Measurements from ENCODE around the gene SARDH.
A peak's percentile ranks its signal among the peaks of the same experiment; 100 is the strongest.

SARDH gene

DNA sequence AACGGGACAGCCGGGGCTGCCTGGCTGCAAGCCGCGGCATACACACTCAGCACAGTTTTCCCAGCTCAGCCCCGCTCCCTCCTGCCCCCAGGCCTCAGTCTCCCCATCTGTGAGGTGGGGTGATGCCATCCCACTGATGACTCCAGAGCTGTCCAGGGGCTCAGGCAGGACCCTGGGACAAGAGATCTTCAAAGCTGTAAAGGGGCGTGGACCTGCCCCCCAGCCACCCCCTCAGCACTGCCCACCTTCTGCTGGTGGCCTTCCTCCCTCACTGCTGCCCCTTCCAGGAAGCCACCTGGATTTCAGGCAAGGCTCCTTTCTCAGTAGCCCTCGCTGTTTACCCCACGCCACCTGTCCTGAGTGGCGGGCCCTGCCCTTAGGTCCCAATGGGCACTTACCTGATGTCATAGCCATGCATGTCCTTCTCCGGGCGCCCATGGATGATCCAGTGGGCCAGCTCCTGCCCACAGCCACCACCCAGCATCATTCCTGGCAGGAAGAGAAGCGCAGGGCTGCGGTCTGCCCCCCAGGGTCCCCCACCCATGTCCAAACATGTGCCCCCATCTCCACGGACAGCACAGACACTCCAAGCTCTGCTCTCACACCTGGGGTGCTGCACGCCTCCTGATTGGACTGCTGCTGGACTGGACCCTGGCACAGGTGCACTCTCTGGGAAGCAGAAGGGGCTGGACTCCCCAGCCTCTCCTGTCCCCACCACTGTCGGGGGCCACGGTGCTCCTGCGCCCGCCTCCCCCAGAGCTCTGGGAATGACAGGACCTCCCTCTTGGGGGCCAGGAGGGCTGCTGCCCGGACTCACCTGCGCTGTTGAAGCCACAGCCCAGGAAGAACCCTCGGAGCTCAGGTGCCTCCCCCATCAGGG, 25.7 kb downstream of the SARDH start:
- DNase-seq: no peak

DNA sequence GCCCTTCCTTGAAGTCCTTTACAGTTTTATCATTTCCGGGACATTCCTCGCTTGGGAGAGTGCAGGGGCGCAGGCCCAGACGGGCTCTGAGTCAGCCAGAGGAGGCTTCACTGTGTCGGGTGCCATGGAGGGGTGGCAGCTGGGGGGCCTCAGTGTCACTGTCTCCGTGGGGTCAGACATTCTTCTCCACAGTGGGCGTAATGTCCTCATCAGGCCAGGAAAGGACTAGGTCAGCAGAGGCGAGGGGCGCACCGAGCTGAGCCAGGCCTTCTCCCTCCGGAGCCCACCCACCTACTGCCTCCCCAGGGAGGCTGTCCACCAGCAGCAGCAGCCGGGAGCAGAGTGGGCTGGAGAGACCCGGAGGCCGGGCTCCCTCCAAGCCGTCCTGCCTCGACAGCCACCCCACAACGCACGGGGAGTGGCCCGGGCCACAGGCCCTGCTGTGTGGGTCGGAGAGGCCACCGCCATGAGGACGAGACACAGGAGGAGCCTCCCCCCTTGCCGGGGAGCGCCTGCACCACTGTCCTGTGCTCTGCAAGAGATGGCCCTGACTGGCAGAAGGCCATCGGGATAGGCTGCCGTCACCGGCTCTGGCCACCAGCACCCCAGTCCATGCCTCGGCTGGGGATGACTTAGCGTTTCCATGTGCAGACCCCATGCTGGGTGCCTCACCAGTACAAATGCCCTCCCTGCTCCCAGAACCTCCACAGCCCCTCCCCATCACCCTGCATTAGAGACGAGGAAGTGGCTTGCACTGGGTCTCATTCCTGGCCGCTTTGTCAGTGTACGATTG, 26.5 kb downstream of the SARDH start:
- DNase-seq: no peak

DNA sequence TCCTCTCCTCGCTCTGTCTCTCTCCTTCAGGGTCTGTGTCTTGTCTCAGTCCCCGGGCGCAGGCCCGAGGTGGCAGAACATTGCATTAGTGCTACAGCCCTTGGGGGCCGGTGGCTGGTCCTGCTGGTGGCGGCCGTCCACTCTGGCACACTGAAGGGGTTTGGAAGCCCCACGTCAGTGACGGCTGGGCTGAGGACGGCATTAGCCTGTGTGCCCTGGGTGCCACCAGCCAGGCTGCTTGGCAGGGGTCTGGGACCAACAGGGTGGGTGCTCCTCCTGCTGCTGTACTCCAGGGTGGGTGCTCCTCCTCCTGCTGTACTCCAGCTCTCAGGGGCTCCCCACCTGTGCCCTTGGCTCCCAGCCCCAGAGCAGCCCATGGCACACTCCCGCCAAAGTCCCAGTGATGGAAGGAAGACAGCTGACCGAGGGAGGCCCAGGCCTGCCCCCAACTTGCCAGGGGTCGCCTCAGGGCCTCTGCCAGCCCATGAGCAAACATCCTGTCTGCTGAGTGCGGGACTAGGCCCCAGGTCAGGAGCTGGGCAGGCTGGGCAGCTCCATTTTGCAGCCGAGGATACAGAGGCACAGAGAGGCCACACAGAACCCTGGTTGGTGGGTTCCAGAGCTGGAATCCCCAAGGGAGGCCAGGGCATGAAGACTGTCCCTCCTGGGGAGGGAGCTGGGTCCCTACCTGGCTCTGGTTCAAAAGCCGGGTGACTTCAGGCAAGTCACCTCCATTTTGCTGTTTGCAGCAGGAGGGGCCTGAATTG, 27.3 kb downstream of the SARDH start:
- no peak for DNase-seq

DNA sequence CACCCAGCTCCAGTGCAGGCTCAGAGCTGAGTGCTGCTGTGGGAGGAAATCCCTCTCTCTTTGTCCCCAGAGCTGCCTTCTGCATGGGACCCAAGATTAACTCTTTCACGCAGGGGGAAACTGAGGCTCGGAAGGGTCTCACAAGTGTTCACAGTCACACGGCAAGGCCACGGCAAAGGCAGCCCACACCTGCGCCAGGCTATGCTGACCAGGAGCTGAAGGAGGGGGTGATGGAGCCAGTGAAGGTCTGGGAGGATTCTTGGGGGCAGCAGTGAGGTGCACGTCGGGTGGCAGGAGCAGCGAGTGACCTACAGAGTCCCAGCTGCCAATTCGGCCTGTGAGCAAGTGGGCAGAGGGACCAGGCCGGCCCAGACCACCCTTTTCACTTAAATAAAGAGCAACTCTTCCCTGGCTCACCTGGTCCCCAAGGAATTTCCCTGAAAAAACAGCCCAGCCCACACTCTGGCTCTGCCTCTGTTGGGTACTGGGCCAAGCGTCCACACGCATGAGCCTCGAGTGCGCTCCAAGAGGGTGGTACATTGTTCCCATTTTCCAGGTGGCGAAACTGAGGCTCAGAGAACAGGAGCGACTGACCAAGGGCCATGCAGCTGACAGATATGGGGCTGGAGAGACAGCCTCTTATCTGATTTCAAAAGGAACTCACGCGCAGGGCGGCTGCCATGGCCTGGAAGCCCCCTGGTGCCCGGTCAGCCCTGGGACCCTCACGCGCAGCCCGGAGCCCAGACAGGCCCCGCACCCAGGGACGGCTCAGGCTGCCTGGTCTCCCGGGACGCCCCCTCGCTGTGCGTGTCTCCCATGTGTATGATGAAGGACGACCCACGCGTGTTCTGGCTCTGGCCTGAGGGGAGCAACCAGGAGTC, 28.2 kb downstream of the SARDH start:
- no peak for DNase-seq

DNA sequence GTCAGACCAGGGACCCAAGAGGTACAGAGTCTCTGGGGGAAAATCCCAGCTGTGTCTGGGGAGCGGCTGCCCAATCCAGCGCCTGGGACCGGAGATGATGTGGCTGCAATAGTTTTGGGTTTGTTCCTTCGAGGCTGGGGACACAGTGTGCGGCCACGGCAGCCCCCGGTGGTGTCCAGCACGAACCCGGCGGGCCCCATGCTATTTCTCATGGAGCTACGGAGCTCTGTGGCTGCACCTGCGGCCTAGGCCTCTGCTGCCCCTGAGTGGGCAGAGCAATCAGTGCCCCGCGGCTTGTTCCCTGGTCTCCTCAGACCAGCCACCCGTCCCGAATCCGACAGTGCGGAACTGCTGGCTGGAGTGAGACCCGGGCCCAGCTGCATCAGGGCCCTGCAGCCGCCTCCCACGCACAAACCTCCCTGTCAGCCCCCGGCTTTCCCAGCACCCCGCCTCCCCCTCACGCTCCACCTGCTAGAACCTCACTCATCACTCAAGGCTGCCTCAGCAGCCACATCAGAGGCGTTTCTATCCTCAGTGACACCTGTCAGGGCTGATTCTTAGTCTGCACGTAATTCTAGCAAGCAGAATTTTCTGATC, 29.0 kb downstream of the SARDH start:
- peak; percentile 64 for DNase-seq

DNA sequence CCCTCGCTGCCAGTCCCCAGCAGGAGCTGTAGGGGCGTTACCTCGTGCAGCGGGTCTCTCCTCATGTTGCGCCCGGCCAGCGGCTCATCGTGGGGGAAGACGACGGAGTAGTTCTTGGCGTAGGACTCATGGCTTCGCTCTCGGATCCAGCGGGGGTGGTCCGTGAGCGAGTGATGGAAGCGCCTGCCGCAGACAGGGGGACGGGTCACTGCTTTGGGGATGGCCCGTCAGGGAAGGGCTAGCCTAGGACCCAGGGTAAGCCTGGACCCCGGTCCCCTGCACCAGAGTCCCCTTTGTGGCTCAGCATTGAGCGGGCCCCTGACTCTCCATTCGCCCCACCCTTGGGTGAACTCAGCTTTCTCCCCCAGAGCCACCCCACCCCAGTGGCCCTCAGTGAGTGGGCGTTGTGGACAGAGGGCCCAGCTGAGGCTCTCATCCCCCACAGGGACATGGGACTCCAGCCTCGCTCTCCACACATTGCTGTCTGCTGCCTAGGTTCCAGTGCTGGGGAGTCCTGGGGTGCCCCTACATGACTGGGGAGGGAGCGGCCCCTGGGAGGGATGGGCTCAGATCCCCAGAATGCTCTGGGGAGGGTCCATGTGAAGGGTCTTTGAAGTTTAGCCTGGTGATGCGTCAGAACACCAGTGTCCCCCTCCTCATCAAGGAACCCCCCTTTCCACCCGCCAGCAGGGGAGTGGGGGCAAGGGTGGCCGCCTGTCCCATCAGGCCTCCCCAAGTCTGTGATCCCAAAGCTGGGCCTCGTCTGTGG, 29.7 kb downstream of the SARDH start:
- DNase-seq: no peak

DNA sequence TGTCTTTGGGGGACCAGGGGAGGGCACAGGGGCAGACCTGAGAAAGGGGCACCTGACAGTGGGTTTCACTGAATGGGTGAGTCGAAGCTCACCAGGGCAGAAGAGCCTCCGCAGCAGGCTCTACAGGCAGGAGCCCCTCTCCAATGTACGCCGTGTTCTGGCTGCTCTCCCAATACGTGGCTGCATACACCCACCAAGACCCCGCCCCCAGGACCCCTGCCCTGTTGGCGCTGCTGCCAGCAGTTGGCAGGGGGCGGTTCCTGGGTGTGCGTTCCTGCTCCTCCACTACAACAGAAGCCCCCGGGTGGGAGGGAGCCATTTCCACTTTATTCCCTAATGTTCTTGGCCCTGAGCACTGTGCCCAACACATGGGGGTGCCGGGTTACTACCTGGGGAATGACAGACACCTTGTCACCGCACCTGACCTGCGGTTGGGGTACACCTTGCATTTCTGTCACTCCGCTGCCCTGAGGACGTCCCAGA, 30.3 kb downstream of the SARDH start:
- no peak for DNase-seq

DNA sequence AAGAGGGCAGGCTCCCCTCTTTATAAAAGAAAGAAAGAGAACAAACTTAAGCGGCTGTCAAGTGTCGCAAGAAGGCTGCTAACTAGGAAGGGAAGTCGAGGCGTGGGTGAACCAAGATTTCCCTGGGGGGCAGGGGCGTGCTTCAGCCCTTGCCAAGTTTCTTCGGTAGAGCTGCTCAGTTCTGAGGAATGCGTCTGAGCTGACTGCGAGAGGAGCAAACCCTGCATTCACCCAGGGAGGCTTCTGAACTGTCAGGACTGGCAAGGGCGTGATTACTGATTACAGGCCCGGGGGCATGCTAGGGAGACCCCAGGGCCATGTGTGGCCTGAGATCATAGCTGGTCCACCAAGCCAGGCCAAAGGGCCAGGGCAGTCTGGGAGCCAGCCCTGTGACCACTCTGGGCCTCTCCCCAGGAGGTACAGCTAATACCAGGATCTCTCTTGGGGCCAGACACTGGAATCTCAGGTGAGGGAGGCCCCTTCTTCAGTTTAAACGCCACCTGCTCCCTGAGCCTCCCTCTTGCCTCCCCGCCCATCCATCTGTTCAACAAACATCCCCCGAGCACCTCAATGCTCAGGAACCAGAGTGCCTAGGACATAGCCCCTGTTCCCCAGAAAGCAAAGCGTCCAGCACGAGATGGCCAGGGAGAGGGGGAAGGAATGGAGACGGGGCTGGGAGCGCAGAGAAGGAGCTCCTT, 30.9 kb downstream of the SARDH start:
- DNase-seq: no peak

DNA sequence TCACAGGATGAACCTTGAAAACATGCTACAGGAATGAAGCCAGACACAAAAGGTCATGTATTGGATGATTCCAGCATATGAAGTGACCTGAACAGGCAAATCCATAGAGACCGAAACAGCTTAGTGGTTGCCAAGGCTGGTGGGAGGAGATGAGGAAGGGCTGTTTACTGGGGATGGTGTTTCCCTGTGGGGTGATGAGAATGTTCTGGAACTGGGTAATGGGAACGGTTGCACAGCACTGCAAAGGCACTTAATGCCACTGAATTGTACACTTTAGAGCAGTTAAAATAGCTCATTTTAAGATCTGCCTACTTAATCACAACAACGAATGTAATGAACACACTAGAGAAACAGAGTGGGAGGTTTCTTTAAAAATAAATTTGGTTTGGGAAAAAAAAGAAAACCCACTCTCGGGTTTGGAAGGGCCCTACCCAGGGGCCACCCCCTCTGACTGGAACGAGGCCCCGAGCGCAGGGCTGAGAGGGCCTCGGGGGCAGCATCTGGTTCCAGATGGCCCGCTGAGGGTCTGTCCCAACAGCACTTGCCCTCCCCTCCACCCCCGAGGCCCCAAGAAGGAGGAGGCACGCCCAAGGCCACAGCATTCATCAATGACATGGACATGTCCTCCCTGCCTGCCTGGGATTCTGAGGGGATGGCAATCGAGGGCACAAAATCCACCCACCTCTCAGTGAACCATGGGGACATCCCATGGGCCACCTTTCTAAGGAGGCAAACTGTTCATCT, 31.7 kb downstream of the SARDH start:
- no peak for DNase-seq

DNA sequence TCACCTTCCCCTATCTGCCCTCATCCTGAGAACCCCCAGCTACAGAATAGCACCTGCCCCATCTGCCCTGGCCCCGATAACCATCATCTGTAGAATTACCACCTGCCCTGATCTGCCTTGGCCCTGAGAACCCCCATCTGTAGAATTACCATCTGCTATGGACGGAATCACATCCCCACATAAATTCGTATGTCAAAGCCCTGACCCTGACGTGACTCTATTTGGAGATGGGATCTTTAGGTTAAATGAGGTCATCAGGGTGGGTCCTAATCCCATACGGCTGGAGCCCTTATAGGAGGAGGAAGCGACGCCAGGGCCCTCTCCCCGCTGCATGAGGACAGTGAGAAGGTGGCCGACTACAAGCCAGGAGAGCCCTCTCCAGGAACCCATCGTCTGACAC, 32.6 kb downstream of the SARDH start:
- DNase-seq: no peak

DNA sequence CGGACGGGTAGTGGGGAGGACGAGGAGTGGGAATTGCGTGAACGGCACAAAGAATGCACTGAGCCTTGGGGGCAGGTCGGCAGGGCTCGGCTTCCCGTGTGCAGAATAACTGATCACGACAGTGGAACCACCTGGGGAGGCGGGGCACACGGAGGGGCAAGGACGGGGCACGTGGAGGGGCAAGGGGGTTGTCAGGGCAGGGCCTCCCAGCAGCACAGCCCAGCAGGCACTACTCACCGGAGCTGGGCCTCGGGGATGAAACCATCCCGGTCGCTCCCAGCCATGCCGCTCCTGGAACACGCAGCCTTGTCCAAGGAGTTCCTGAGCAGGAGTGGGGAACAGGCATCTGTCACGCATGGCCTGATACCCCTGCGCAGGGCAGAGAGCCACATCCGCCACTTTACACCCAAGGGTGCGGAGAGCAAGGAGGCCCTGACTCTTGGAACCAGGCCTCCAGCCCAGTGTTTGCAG, 33.4 kb downstream of the SARDH start:
- DNase-seq: no peak

DNA sequence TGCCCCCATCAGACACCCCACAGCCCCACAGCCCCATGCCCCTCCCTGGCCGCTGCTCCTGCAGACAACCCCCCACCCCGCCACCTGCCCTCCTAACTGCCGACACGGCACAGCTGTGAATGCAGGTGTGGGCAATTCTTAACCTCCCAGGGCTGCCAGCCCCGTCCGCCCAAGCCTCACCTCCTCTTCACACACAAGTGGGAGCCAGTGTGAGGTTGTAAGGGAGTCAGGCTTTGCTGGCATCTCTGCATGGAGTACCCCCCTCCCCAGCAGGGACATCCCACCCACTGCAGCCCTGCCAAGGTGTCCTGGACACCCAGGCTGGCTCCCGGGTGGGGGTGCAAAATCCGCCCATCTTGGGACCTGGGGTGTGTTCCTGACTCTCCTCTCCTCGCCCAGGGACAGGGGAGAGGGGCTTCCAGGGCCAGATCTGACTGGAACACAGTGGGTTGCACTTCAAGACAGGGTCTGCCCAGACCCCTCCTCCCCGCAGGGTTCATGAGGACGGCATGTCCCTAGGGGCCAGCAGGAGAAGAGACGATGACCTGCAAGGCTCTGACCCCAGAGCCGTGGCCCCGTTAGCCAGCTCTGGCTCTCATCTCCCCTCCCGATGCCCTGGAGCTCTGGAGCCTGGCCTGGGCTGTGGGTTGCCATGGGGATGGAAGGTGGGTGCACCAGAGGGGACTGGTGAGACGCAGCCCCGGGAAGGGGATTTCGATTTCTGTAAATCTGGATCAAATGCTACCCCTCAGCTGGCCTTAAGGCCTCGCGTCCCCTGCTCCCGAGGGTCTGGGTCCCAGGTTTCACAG, 34.4 kb downstream of the SARDH start:
- peak; percentile 87 for DNase-seq

DNA sequence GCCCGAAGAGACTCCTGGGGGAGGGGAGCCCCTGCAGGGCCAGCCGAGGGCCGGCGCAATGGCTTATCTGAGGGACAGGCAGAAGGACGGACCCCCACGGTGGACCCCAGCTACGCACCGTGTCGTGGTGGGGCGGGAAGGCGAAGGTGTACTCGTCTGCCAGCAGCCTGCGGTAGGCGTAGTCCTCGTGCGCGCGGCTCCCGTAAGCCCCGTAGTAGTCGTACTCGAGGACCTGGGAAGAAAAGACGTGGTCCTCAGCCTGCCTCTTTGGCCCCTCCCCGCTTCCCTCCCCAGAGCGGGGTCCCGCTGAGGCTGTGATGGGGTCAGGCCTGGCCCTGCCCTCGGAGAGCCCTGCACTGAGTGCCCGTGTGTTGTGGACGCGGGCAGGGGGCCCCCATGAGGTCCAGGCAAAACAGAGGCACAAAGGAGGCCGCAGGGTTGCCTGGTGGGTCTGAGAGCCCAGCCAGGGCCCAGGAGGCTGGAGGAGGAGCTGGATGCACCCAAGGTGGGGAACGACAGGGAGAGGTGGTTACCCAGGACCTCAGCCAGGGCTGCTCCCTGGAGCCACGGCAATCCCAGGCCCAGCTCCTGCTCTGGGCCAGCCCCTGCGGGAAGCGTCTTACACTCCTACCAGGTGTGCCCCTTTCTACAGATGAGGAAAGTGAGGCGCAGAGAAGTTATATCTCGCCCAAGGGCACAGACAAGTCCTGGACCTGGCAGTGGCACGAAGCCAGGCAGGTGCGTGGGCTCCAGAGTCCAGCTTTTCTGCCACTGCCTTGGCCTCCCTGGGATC, 35.2 kb downstream of the SARDH start:
- no peak for DNase-seq

DNA sequence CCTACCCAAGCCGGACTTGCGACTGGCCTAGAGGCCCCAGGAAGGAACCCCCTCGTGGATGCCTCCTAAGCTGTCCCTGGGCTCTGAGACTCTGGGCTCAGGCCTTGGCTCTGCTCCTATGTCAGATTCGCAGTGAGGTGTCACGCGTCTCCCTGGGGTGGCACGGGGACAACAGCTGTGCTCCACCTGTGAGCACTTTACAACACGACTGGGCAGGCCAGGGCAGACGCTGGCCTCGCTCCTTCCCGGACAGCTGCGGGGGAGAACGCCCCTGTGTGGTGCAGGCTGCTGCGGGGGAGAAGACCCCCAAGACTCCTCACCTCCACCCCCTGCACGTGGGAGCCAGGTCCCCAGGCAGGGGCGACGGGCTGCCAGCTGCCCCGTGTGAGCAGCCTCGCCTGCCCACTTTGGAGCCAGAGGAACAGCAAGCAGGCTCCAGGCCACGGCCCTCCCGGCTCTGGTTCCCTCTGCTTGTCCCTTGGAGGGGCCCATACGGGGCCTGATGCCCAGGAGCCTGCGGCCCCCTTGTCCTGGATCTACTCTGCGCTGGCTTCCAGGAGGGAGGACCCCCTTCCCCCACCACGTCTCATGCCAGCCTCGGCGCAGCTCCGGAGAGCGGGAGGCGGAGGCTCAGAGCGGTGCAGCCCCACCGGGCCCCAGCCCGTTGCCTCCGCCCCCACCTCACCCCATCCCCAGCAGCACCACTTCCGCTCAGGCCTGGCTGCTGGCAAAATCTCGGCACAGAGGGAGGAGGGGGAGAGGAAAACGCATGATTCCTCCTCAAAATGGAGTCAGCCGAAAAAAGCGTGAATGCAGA, 36.0 kb downstream of the SARDH start:
- DNase-seq: peak; percentile 56

DNA sequence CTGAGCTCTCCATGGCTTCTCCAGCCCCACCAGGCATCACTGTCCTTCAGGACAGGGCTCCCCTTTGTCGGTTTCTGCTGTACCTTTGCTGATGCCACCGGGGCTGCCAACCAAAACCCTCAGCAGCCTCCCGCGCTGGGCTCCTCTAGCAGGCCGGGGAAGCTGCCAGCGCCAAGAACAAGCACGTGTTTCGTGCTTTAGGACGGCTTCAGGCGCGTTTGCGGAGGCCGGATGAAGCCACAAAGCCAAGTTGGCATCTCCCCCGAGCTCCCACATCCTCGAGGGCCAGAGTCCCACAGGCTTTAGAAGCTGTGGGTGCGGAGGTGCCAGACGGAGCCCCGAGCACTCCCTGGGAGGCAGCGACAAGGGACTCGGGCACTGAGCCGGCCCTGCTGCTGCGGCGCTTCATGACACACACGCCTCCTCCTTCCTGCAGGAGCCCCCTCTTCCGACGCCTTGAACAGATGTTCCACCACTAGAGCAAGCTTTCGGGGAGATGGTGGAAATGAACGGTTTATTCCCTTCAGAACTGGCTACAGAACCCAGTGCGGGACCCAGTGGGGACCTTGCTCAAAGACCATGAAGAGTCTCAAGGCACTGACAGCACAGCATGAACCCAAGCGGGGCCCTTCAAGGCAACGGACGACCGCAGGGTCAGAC, 36.7 kb downstream of the SARDH start:
- DNase-seq: no peak

DNA sequence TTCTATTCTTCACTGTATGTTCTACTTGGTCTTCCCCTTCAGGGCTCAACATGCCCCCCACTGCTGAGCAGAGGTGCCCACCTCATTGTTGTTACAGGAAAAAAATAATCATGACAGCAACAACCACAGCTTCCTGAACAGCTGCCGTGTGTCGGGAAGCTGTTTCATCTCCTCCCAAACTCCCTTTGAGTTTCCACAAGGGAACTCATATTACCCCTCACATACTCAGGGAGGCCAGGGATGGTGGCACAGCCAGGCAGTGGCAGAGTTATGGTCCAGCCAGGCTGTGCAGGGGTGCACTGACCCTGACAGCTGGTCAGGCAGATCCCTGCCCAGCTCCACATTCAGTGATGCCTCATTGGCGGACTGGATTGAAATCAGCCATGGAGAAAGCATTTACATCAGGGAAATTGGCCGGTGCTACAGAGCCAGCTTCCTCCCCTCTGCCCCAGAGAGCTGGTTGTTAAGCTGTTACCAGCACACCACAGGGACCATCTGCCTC, 37.3 kb downstream of the SARDH start:
- no peak for DNase-seq

All from NCI-H2107 (cell line).